ENCODE data around the gene FOLR1.
"Not testable (repeated sequence)": the region's sequence is repeated elsewhere in the genome, so short reads cannot be mapped to it uniquely, and the experiment has no call there.

Gene FOLR1

DNA sequence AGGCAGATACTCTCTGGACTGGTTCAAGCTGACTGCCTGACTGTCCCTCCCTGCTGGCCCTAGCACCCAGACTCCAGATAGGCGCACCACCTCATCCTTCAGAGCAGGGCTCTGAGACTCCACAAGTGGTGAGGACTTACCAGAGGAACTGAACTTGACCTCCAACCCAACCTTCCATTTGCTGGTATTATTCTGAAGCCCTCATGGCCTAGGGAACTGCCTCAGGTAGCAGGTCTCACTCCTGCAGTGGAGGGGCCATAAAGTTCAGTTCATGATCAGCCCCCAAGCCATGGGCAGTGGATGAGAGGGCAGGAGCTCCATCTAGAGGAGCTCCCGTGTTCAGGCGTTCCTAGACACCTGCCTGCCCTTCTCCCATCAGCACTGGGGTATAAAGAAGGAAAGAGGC is 10.4 kb upstream of the FOLR1 start:
- not testable (repeated sequence) for DNase-seq (ENCODE audit: low read depth)

- DNase-seq (ENCODE audit: low read depth): no peak
Observed at GRCh38 chr11:72188267-72188666, 3.7 kb upstream of the FOLR1 start.

GRCh38 chr11:72189455-72190250 is 2.3 kb upstream of the FOLR1 start:
- no peak for DNase-seq (ENCODE audit: low read depth)

DNA sequence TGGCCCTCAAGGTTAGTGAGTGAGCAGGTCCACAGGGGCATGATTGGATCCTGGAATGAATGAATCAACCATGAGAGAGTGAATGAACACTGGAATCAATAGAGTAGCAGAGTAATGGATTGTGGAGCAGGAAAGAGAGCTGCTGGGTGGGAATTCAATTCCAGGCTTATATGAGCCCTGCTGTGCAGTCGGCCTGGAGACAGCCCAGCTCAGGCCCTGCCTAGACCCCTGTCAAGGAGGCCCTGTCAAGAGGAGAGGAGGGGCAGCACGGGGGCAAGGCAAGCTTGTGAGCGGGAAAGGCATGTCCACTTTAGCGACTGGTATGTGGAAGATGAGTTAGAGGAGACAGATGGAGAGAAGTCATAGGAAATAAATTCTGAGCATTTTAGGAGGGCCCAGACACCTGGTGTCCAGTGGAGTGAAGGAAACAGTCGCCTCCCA is 1.3 kb upstream of the FOLR1 start:
- no peak for DNase-seq (ENCODE audit: low read depth)

- no peak for DNase-seq (ENCODE audit: low read depth)
Observed at GRCh38 chr11:72195518-72196270, 3.8 kb downstream of the FOLR1 start.

GRCh38 chr11:72201445-72201844 is 9.5 kb downstream of the FOLR1 start:
- DNase-seq (ENCODE audit: low read depth): not testable (repeated sequence)

GRCh38 chr11:72202571-72202970 is 10.6 kb downstream of the FOLR1 start:
- DNase-seq (ENCODE audit: low read depth): no peak

GRCh38 chr11:72203163-72203562 is 11.2 kb downstream of the FOLR1 start:
- DNase-seq (ENCODE audit: low read depth): no peak

- no peak for DNase-seq (ENCODE audit: low read depth)
Observed at GRCh38 chr11:72204886-72205285, 12.9 kb downstream of the FOLR1 start.

DNA sequence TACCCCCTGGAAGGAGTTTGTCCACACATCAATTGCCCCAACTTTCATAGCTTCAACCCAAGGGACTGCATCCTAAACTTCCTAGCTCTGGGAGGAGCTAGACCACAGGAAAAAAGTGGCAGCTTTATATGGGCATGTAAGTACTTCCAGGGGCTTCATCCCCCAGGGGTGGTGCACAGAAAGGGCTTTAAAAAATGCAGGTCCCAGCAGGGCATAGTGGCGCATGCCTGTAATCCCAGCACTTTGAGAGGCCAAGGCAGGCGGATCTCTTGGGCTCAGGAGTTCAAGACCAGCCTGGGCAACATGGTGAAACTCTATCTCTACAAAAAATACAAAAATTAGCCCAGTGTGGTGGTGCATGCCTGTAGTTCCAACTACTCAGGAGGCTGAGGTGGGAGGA is 14.9 kb downstream of the FOLR1 start:
- DNase-seq (ENCODE audit: low read depth): not testable (repeated sequence)

DNA sequence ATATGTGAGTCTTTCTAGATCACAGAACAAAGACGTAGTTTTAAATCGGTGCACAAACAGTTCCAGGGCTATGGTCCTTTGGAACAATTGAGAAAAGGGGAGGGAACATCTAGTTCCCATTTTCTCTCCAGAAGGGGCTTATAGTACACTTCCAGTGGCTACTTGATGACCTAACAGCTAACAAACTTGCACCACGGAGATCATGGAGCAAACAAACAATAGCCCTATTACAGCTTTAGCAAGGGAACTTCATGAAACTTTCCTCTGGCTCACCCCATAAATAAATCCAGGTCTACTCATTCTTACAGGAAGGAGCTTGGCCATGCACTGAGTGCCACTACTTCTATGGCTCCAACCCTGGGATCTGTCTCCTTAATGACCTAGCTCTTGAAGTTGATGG is 16.3 kb downstream of the FOLR1 start:
- no peak for DNase-seq (ENCODE audit: low read depth)

GRCh38 chr11:72209101-72209500 is 17.2 kb downstream of the FOLR1 start:
- DNase-seq (ENCODE audit: low read depth): no peak

DNA sequence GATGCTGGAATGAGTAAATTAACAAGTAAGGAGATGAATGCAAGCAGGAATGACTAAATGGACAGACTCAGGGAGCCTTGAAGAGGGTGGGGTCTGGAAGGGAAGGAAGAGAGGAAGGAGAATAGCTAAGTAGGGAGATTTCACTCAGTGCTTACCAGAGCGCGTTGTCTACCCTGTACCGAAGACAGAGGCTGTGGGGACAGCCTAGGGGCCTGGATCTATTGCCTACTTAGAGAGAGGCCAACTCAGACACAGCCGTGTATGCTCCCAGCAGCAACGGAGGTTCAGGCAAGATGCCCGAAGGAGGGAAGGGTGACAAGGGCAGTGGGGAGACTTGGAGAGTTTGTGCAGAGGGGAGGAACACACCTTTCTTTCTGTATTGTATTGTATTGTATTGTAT is 24.7 kb downstream of the FOLR1 start, which contains the start of gene FOLR2:
Gene FOLR2 (plus strand): TSS at position 157 of the 400 bp plus-strand sequence. CDS start 1,791 bp downstream, outside the sequence.
- DNase-seq (ENCODE audit: low read depth): no peak

- DNase-seq (ENCODE audit: low read depth): no peak
Observed at GRCh38 chr11:72217841-72218240, 25.9 kb downstream of the FOLR1 start.

GRCh38 chr11:72218251-72218745 is 26.4 kb downstream of the FOLR1 start:
- no peak for DNase-seq (ENCODE audit: low read depth)

DNA sequence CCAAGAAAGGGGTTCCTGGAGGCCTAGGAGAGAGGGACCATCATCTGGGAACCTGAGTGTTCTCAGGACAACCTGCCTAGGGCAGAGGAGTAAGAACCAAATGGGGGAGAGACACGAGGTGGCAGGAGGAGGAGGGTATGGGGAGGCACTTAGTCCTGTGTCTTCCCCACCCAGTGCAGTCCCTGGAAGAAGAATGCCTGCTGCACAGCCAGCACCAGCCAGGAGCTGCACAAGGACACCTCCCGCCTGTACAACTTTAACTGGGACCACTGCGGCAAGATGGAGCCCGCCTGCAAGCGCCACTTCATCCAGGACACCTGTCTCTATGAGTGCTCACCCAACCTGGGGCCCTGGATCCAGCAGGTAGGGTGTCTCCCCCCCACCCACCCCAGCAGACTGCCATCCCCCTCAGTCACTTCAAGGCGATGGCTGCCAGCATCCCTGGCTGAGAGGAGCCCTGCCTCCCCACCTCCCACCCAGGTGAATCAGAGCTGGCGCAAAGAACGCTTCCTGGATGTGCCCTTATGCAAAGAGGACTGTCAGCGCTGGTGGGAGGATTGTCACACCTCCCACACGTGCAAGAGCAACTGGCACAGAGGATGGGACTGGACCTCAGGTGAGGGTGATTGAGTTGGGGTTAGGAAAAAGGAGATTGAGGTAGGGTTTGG is 28.9 kb downstream of the FOLR1 start:
- DNase-seq (ENCODE audit: low read depth): no peak

- DNase-seq (ENCODE audit: low read depth): no peak
Observed at GRCh38 chr11:72221386-72222075, 29.6 kb downstream of the FOLR1 start.

GRCh38 chr11:72222106-72222891 is 30.4 kb downstream of the FOLR1 start:
- no peak for DNase-seq (ENCODE audit: low read depth)

- peak; percentile 81 for DNase-seq (ENCODE audit: low read depth)
Observed at GRCh38 chr11:72222907-72223614, 31.1 kb downstream of the FOLR1 start.

All from stimulated activated CD8-positive, alpha-beta memory T cell treated with anti-CD3 and anti-CD28 coated beads, Interleukin-7, amount 100 ng/mL, for 24 hours (primary cell).